ENCODE results near the gene DOK7. TPM values are rescaled to one million over a fixed set of nuclear protein-coding genes. Genes with fewer than 3 reads are reported as not detected.

DOK7 gene
- total RNA-seq, 2 donors from 2014 or later, result 0.80 to 1.5 TPM

GRCh38 chr4:3469386-3470243 is 6.5 kb downstream of the DOK7 start:
- Histone ChIP-seq H3K27me3 (no peaks in the 10 kb centered on the region), H3K27ac (no peak overlapping the region), H3K4me3 (no peak overlapping the region), H3K4me1 (no peaks in the 10 kb centered on the region), H3K9ac (ENCODE audit: low read depth in 2 of 2, low read length in 2 of 2) (no peak overlapping the region), H3K9me3 (no peaks in the 10 kb centered on the region), H3K36me3 (no peaks in the 10 kb centered on the region)
- intact Hi-C loops (cut with DNase I), result no loop called here
- DNase-seq, result no peak
- no peak for TF ChIP-seq CTCF (IDR thresholded peaks at IDR 0.05)

- no peak for TF ChIP-seq CTCF (IDR thresholded peaks at IDR 0.05)
- H3K27me3 ChIP-seq, result no peaks in the 10 kb centered on the region
- no peak overlapping the region for H3K9ac ChIP-seq (ENCODE audit: low read depth in 2 of 2, low read length in 2 of 2)
- peak; percentile 69 for DNase-seq
- H3K9me3 ChIP-seq, result no peaks in the 10 kb centered on the region
- H3K4me1 ChIP-seq, result no peaks in the 10 kb centered on the region
- no peak overlapping the region for H3K4me3 ChIP-seq
- no peak overlapping the region for H3K27ac ChIP-seq
- H3K36me3 ChIP-seq, result no peaks in the 10 kb centered on the region
- intact Hi-C loops (cut with DNase I), result no loop called here
Measured at GRCh38 chr4:3470244-3471097, 7.4 kb downstream of the DOK7 start.

- no peak overlapping the region for H3K4me3 ChIP-seq
- H3K9ac ChIP-seq (ENCODE audit: low read depth in 2 of 2, low read length in 2 of 2), result no peak overlapping the region
- H3K27ac ChIP-seq, result no peak overlapping the region
- no peaks in the 10 kb centered on the region for H3K27me3 ChIP-seq
- no peaks in the 10 kb centered on the region for H3K9me3 ChIP-seq
- no peaks in the 10 kb centered on the region for H3K4me1 ChIP-seq
- no peak for DNase-seq
- no peak for TF ChIP-seq CTCF (IDR thresholded peaks at IDR 0.05)
- intact Hi-C loops (cut with DNase I), result no loop called here
- no peaks in the 10 kb centered on the region for H3K36me3 ChIP-seq
Measured at GRCh38 chr4:3471098-3471760, 8.1 kb downstream of the DOK7 start.

GRCh38 chr4:3471886-3472285 is 8.8 kb downstream of the DOK7 start:
- H3K9ac ChIP-seq (ENCODE audit: low read depth in 2 of 2, low read length in 2 of 2), result no peak overlapping the region
- no peaks in the 10 kb centered on the region for H3K36me3 ChIP-seq
- no peak overlapping the region for H3K4me3 ChIP-seq
- no peaks in the 10 kb centered on the region for H3K27me3 ChIP-seq
- H3K4me1 ChIP-seq, result no peaks in the 10 kb centered on the region
- H3K9me3 ChIP-seq, result no peaks in the 10 kb centered on the region
- no peak overlapping the region for H3K27ac ChIP-seq
- intact Hi-C loops (cut with DNase I), result no loop called here
- DNase-seq, result no peak
- TF ChIP-seq CTCF (IDR thresholded peaks at IDR 0.05), result no peak

GRCh38 chr4:3472411-3473141 is 9.5 kb downstream of the DOK7 start:
- no peaks in the 10 kb centered on the region for H3K4me1 ChIP-seq
- no peaks in the 10 kb centered on the region for H3K36me3 ChIP-seq
- intact Hi-C loops (cut with DNase I), result no loop called here
- no peak for TF ChIP-seq CTCF (IDR thresholded peaks at IDR 0.05)
- H3K27ac ChIP-seq, result no peak overlapping the region
- no peaks in the 10 kb centered on the region for H3K27me3 ChIP-seq
- H3K4me3 ChIP-seq, result no peak overlapping the region
- H3K9ac ChIP-seq (ENCODE audit: low read depth in 2 of 2, low read length in 2 of 2), result no peak overlapping the region
- no peak for DNase-seq
- no peaks in the 10 kb centered on the region for H3K9me3 ChIP-seq
